Smooth muscle cell (in vitro differentiated cells): ENCODE measurements around the gene STK36. TPM values are rescaled to one million over a fixed set of nuclear protein-coding genes. Genes with fewer than 3 reads are reported as not detected.

ENCODE experiments used
- DNase-seq: peaks from one replicate; lab custom pipeline; 2025; ENCODE audit not compliant: unreplicated experiment; lab: John Stamatoyannopoulos, UW
- H2AFZ ChIP-seq: fragments of 200-600 bp; sonication (generic); 2 replicates; pipeline ENCODE4 v1.6.0; 2016; ENCODE audit warnings: antibody characterized with exemption, low read depth, mild to moderate bottlenecking
- H3F3A ChIP-seq: fragments of 200-600 bp; sonication (generic); 2 replicates; pipeline ENCODE4 v1.6.0; 2017; ENCODE audit warnings: antibody characterized with exemption, low read depth
- H3K27ac ChIP-seq: fragments of 200-600 bp; sonication (generic); 2 replicates; pipeline ENCODE4 v1.5.1; 2016; ENCODE audit warnings: low read depth, mild to moderate bottlenecking
- H3K27me3 ChIP-seq: fragments of 200-600 bp; sonication (generic); 2 replicates; pipeline ENCODE4 v1.6.1; 2016; ENCODE audit warnings: low read depth, mild to moderate bottlenecking
- H3K36me3 ChIP-seq: fragments of 200-600 bp; sonication (generic); 2 replicates; pipeline ENCODE4 v1.5.1; 2016; ENCODE audit warnings: low read depth
- H3K4me1 ChIP-seq: fragments of 200-600 bp; sonication (generic); 2 replicates; pipeline ENCODE4 v1.5.1; 2016; ENCODE audit warnings: low read depth
- H3K4me2 ChIP-seq: fragments of 200-600 bp; sonication (generic); 2 replicates; pipeline ENCODE4 v1.6.0; 2016; ENCODE audit warnings: mild to moderate bottlenecking
- H3K4me3 ChIP-seq: fragments of 200-600 bp; sonication (generic); 2 replicates; pipeline ENCODE4 v1.5.1; 2016; ENCODE audit warnings: mild to moderate bottlenecking
- H3K79me2 ChIP-seq: fragments of 200-600 bp; sonication (generic); 2 replicates; pipeline ENCODE4 v1.6.0; 2016; ENCODE audit warnings: low read depth, mild to moderate bottlenecking
- H3K9ac ChIP-seq: fragments of 200-600 bp; sonication (generic); 2 replicates; pipeline ENCODE4 v1.6.0; 2016; ENCODE audit warnings: low read depth
- H3K9me3 ChIP-seq: fragments of 200-600 bp; sonication (generic); replicated peaks from 2 replicates; pipeline ENCODE4 v1.5.1; 2016; ENCODE audit warnings: low read depth
- H4K20me1 ChIP-seq: fragments of 200-600 bp; sonication (generic); 2 replicates; pipeline ENCODE4 v1.6.0; 2016; ENCODE audit warnings: low read depth
- WGBS: methylation state at CpG from one replicate; pipeline ENCODE4 v1.1.7; 2016; ENCODE audit warnings: low lambda C conversion rate; 5-methylcytosine and 5-hydroxymethylcytosine counted together
- polyA plus RNA-seq: library from polyadenylated mRNA; unstranded; fragments of >200 nt; fragmentation: Nextera tagmentation; extraction: Ambion mirVana; gene quantifications from 2 replicates; pipeline ENCODE4 v1.2.1, GENCODE V29; 2016
- total RNA-seq: library from RNA; depleted of rRNA; stranded (reverse); fragments of >200 nt; gene quantifications from 2 replicates; pipeline ENCODE4 v1.2.3, GENCODE V29; 2014
- TF ChIP-seq, protein P1 (sequence below): fragments of 200-600 bp; sonication (generic); IDR thresholded peaks from 2 replicates; pipeline ENCODE4 v1.5.1; 2017; ENCODE audit warnings: borderline replicate concordance, mild to moderate bottlenecking, antibody characterized with exemption; ENCODE audit not compliant: insufficient read depth, poor library complexity, severe bottlenecking

The STK36 gene
- total and polyA plus RNA-seq, 2 experiments from 2014 or later, result 18.8 to 22.7 TPM

DNA sequence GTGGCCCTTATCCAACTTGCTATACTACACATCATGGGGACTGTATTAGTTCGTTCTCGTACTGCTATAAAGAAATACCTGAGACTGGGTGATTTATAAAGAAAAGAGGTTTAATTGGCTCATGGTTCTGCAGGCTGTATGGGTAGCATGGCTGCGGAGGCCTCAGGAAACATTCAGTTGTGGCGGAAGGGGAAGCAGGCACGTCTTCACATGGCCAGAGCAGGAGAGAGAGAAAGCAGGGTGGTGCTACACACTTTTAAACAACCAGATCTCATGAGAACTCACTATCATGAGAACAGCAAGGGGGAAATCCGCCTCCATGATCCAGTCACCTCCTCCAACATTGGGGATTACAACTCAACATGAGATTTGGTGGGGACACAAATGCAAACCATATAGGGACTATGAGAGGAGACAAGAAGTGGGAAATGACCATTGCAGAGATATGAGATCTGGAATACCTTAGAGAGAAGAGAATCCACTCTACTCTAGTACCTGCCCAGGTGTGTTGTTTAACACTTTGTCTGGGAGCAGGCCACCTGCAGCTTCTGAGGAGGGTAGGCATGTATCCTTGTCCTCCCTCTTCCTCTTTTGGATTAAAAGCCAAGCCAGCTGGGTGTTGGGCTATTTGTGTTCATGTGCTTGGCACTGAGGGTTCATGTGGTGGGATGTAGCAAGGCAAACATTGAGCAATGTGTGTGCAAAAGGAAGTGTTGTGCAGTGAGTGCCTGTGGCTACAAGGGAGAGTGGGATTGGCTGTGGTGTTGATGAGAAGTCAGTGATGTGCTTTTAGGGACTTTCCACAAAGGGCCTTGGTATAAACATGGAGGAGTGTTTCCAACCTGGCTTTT, 61.5 kb downstream of the STK36 start:
- TF ChIP-seq, protein P1, sequence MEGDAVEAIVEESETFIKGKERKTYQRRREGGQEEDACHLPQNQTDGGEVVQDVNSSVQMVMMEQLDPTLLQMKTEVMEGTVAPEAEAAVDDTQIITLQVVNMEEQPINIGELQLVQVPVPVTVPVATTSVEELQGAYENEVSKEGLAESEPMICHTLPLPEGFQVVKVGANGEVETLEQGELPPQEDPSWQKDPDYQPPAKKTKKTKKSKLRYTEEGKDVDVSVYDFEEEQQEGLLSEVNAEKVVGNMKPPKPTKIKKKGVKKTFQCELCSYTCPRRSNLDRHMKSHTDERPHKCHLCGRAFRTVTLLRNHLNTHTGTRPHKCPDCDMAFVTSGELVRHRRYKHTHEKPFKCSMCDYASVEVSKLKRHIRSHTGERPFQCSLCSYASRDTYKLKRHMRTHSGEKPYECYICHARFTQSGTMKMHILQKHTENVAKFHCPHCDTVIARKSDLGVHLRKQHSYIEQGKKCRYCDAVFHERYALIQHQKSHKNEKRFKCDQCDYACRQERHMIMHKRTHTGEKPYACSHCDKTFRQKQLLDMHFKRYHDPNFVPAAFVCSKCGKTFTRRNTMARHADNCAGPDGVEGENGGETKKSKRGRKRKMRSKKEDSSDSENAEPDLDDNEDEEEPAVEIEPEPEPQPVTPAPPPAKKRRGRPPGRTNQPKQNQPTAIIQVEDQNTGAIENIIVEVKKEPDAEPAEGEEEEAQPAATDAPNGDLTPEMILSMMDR, result no peak
- Histone ChIP-seq H3K4me2 (peak overlapping the region; percentile 69), H3K4me1 (peaks cover 12% of the 10 kb centered on the region), H3K27ac (peak overlapping the region; percentile 94), H3K9me3 (no peaks in the 10 kb centered on the region), H3K9ac (no peak overlapping the region), H3K27me3 (no peaks in the 10 kb centered on the region), H4K20me1 (peaks cover 13% of the 10 kb centered on the region), H3F3A (peaks cover 23% of the 10 kb centered on the region), H3K79me2 (peaks cover 40% of the 10 kb centered on the region), H3K36me3 (no peaks in the 10 kb centered on the region), H2AFZ (no peak overlapping the region), H3K4me3 (no peak overlapping the region)
- 86% methylated on average over 6 of the region's 6 CpGs for WGBS
- no peak for DNase-seq

- no peak overlapping the region for H3K4me2 ChIP-seq
- H3F3A ChIP-seq, result peaks cover 23% of the 10 kb centered on the region
- H3K9me3 ChIP-seq, result no peaks in the 10 kb centered on the region
- no peaks in the 10 kb centered on the region for H3K36me3 ChIP-seq
- TF ChIP-seq, protein P1, result no peak
- 85% methylated on average over 8 of the region's 8 CpGs for WGBS
- DNase-seq, result no peak
- H3K4me3 ChIP-seq, result no peak overlapping the region
- H3K4me1 ChIP-seq, result peaks cover 12% of the 10 kb centered on the region
- H3K27ac ChIP-seq, result peak overlapping the region; percentile 94
- peaks cover 13% of the 10 kb centered on the region for H4K20me1 ChIP-seq
- H3K79me2 ChIP-seq, result peaks cover 35% of the 10 kb centered on the region
- no peak overlapping the region for H3K9ac ChIP-seq
- no peaks in the 10 kb centered on the region for H3K27me3 ChIP-seq
- no peak overlapping the region for H2AFZ ChIP-seq
Observed at GRCh38 chr2:218734190-218734975, 62.5 kb downstream of the STK36 start.

DNA sequence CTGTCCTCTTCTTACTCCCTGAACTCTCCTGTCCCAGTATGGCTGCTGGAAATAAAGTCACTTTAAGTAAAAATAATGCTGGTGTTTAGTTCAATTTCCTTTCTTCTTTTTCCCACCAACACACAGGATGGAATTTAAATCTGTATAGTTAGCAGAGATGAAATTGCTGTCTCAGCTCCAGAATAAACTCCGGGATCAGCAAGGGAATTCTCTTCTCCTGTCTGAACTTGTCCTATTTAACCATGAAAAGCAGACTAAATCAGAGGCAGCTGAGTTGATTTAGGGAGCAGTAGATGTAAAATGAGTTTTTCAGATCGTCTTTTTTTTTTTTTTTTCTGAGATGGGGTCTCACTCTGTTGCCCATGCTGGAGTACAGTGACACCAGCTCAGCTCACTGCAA, 64.6 kb downstream of the STK36 start:
- H3K27me3 ChIP-seq, result no peaks in the 10 kb centered on the region
- peaks cover 13% of the 10 kb centered on the region for H4K20me1 ChIP-seq
- H2AFZ ChIP-seq, result no peak overlapping the region
- H3K4me1 ChIP-seq, result peaks cover 12% of the 10 kb centered on the region
- H3K9ac ChIP-seq, result no peak overlapping the region
- H3K9me3 ChIP-seq, result no peaks in the 10 kb centered on the region
- H3K4me3 ChIP-seq, result no peak overlapping the region
- peaks cover 29% of the 10 kb centered on the region for H3K79me2 ChIP-seq
- H3K4me2 ChIP-seq, result no peak overlapping the region
- TF ChIP-seq, protein P1, result no peak
- DNase-seq, result no peak
- H3K27ac ChIP-seq, result no peak overlapping the region
- no peaks in the 10 kb centered on the region for H3K36me3 ChIP-seq
- 91% methylated on average over 2 of the region's 2 CpGs for WGBS
- H3F3A ChIP-seq, result peaks cover 18% of the 10 kb centered on the region
